ENCODE measurements around the gene CCDC12. TPM values are rescaled to one million over a fixed set of nuclear protein-coding genes. Genes with fewer than 3 reads are reported as not detected.
A peak's percentile ranks its signal among the peaks of the same experiment; 100 is the strongest.

Gene CCDC12
- 32.1 and 48.9 TPM in 2 replicates for total RNA-seq (2014; rRNA removed; shearing (Covaris generic))

GRCh38 chr3:46976326-46977190 lies at the start of gene CCDC12:
Gene CCDC12, minus strand, starts transcription at chr3:46976745. Its CDS starts 13 bp downstream, at chr3:46976732.
- DNase-seq (ENCODE audit: low read depth): peak; percentile 99

GRCh38 chr3:47024932-47025331 lies 48.4 kb upstream of the CCDC12 start:
- DNase-seq (ENCODE audit: low read depth): no peak

- DNase-seq (ENCODE audit: low read depth): peak; percentile 15
Observed at GRCh38 chr3:47022641-47023071, 46.1 kb upstream of the CCDC12 start.

DNA sequence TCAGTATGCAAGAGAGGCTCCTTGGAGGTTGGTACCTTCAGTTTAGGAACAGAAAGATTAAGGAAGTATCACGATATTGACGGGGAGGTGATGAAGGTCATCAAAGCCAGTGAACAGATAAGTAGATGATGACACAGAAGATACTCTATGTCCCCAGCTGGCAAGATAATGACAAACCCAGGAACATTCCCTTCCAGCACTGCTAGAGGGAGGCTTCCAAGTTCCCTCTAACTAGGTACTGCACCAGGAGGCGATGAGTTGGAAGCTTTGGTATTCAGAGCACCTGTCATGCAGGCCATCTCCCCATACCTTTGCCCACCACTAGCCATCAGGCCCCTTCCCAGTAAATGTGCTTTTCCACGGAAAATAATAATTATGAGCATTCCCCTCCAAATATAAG lies 43.8 kb upstream of the CCDC12 start:
- DNase-seq (ENCODE audit: low read depth): no peak

- DNase-seq (ENCODE audit: low read depth): peak; percentile 14
Observed at GRCh38 chr3:47019201-47019600, 42.7 kb upstream of the CCDC12 start.

DNA sequence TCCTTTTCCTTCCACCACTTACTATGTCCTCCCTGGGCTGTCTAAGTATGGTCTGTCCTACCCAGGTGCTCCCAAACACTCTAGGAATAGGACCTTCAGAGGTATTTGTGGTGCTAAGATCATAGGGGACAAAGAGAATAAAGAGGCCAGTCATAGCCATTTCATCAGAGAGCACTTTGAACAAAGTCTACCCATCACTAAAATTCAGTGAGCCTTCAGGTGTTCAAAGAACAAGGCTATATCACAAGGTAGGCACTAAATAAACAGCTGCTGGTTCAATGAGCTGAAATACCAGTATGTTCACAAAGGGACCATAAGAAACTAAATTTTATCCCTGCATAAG lies 41.7 kb upstream of the CCDC12 start:
- no peak for DNase-seq (ENCODE audit: low read depth)

DNA sequence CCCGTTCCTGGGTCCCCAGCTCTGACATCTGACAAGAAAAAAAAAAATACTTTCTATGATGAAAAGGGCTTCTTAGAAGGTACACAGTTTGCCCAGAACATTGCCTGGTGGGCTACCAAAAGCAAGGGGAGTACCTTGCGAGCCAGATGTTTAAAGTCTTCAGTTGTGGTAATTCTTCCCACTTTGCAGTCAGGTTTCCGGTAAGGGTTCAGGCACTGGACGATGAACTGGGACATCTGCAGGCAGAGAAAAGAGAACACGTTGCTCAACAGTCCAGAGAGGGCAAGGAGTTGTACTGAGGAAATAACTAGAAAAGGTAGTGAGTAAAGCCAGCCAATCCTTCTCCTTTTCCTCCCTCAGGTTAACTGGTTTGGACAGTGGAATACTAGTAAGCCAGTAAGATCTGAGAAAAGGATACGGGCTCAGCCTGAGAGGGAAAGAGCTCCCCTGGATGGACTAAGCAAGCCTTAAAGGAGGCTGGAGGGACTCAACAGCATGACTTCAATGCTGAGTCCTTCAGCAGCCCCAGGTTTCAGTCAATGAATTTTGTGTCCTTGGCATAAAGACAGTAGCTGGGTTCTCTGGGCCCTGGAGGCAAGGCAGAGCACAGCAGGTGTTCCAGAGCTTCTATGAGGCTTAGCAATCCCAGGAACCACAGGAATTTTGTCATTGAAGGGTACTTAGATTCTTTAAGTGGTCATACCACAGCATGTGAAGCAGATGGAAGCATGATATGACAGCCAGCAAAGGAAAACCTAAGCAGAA lies 41.1 kb upstream of the CCDC12 start:
- DNase-seq (ENCODE audit: low read depth): peak; percentile 82

- peak; percentile 88 for DNase-seq (ENCODE audit: low read depth)
Observed at GRCh38 chr3:47016934-47017435, 40.4 kb upstream of the CCDC12 start.

DNA sequence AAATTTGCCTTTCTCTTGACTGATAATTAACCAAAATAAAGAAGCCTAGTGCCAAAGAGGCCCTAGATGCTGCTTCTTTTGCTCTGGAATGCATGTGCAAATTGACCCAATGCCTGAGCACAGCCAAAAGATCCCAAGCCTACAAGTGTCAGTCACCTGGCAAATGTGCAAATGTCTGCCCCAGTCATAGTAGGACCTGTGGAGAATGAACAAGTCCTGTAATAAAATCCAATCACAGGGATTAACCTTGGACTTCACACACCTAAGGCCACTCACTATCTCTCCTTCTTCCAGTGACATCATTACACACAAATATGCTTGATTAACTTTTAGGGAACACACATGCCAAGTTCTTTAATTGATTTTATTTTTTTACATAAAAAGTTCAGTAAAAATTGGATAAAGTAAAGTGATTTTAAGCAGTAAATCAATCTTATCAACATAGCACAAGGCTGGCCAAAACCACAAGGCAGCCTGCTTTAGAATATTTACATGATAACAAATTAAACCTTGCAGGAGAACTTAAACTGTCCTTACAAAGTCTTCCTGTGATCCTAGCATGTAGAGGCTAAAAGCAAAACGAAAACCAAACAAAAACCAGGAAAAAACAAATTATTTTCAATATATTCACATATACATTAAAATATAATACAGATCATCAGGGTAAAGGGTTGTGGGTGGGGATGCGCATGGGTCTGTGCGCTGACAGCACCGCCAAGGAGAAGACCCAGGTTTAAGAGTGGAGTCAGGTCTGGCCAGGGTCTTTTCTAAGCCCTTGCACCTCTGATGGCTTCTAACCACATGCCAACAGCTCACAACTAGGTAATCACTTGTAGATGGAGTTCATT lies 39.8 kb upstream of the CCDC12 start:
- no peak for DNase-seq (ENCODE audit: low read depth)

- no peak for DNase-seq (ENCODE audit: low read depth)
Observed at GRCh38 chr3:47015151-47015550, 38.6 kb upstream of the CCDC12 start.

- no peak for DNase-seq (ENCODE audit: low read depth)
Observed at GRCh38 chr3:47014036-47014435, 37.5 kb upstream of the CCDC12 start.

GRCh38 chr3:47013231-47013630 lies 36.7 kb upstream of the CCDC12 start:
- DNase-seq (ENCODE audit: low read depth): no peak

DNA sequence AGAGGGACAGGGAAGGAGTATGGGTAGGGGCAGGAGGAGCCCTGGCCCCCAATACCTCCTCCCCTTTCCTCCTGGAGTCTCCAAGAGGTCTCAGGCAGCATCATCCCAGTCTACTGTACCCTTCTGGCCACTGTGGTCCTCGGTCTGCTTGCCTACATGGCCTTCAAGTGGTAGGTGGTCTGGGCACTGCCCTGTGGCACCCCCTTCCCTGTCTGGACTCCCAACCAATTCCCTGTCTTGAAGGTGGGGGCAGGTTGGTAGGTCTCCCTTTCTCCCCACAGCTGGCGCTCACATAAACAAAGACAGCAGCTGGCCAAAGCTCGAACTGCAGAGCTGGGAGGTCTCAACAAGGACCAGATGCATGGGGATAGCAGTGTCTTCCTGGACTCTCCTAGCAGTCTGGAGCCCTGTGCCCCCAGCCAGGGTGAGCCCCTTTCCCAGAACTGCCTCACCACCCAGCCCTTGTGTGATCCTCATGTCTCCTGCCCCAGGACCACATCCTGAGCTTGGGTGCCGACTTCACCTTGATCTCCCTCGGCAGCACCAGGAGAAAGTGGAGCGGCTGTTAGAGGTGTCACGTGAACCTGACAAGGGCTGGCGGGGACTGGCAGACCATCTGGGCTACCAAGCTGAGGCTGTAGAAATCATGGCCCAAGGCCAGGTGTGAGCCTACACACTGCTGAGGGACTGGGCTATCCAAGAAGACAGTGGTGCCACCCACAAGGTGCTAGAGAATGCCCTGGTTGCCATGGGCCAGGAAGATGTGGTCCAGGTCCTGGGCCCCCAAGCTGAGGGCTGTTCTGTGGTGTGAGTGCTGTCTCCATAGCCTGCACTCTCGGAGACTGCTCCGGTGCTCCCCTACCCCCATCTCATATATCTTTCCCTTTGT lies 36.0 kb upstream of the CCDC12 start:
- DNase-seq (ENCODE audit: low read depth): no peak

- DNase-seq (ENCODE audit: low read depth): no peak
Observed at GRCh38 chr3:47011371-47011770, 34.8 kb upstream of the CCDC12 start.

DNA sequence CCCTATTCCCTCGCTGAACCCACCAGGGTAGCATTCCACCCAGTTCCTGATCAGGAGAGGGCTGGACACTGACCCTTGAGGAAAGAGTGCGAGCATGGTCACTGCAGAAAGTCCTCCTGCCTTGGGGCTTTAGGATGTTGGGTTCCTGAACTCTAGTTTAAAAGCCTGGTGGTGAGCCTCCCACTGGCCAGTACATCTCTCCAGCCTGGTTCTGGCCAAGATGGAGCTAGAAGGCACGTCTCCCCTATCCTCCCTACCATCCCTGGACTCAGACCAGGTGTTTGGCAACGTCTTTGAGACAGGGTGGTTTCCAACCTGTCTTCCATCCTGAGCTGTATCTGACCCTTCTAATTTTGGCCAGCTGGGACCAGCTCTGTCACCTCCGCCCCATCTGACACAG lies 34.4 kb upstream of the CCDC12 start:
- DNase-seq (ENCODE audit: low read depth): no peak

- DNase-seq (ENCODE audit: low read depth): no peak
Observed at GRCh38 chr3:47010111-47010712, 33.7 kb upstream of the CCDC12 start.

- DNase-seq (ENCODE audit: low read depth): peak; percentile 94
Observed at GRCh38 chr3:47009225-47010110, 32.9 kb upstream of the CCDC12 start.

- DNase-seq (ENCODE audit: low read depth): no peak
Observed at GRCh38 chr3:47008851-47009224, 32.3 kb upstream of the CCDC12 start.

DNA sequence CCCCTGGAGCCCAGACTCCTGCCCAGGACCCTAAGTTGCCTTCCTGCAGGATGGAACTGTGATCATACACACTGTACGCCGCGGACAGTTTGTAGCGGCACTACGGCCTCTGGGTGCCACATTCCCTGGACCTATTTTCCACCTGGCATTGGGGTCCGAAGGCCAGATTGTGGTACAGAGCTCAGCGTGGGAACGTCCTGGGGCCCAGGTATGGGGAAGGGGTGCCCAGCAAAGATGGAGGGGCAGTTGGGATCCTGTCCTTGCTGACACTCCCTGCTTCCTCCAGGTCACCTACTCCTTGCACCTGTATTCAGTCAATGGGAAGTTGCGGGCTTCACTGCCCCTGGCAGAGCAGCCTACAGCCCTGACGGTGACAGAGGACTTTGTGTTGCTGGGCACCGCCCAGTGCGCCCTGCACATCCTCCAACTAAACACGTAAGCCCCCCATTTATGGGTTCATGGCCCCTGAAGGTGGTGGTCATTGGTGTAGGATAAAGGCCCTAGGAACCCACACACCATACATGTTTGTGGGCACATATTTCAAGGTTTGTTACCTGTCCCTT lies 31.8 kb upstream of the CCDC12 start:
- no peak for DNase-seq (ENCODE audit: low read depth)

Data from RPMI7951 (cell line).